Hepatic stellate cell (primary cell): ENCODE data around the gene CBX5.

Experiments used
- DNase-seq: peaks from one replicate; pipeline ENCODE4 v3.0.0; 2011; ENCODE audit warnings: low spot score

The CBX5 gene

DNA sequence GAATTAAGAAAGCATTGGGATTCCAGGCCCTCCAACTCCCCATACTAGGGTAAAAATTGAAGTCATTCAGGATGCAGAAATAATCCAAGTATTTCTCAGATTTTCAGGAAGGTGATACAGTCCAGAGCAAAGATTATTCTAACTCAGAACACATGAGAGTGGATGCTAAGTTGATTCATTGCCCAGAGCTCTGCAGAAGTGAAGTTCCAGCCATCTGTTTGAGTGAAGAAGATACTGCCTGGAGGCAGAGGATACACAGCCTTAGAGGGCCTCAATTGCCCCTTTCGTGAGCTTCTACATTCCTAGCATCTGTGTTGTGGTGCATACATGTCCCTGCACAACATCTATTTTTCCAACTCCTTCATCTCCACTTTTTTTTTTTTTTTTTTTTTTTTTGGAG is 54.3 kb downstream of the CBX5 start:
- DNase-seq: no peak

DNA sequence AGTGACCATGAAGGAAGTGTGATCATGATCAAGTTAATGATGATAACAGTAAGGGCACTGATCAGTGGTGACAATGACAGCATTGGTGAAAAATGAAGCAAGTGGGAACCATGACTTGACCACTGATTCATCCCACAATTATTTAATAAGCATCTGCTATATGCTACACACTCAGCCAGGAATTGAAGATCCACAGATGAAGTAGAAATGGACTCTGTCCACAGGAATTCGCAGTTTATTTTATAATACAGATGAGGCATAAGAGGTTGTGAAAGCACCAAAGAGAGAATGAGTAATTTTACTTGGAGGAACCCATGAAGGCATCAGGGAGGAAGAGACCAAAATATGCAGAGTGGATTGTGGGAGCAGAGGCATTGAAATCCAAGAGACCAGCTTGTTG is 57.3 kb downstream of the CBX5 start:
- DNase-seq: peak; percentile 86

DNA sequence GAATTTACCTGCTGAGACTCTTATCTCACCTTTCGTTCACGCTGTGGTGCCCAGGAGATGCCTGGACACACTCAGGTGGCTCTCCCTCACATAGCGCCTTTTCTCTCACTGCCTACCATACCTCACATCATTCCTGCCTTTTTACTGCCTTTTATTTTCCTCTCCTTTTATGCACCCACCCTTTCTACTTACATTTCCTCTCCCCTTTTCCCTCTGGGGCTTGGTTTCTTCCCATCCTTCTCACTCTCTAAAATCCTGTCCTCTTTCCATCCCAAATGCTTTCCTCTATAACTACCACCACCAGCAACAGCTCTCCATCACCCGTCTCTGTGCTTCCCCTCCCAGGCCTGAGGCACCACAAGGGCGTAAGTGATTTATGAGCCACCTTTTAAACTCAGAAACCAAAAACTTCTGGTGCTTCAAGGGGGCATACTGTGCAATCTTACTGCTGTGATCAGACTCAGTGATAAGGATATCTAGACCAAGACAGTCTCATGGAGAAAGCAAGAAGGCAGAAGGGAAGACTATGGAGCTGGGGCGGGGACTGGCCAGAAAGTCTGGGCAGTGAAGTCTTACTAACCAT is 58.4 kb downstream of the CBX5 start:
- no peak for DNase-seq

DNA sequence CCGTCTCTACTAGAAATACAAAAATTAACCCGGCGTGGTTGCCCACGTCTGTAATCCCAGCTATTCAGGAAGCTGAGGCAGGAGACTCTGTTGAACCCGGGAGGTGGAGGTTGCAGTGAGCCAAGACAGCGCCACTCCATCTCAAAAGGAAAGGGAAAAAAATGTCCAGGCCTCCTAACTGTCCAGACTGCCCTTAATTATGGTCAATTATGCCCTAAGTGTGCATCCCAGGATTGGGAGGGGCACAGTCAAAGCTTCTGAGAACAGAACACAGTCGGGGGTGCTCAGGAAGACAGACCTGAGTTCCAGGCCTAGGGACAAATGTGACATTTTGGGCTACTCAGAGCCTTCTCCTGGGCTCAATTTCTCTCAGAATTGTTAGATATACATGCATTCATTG is 59.4 kb downstream of the CBX5 start:
- DNase-seq: no peak

DNA sequence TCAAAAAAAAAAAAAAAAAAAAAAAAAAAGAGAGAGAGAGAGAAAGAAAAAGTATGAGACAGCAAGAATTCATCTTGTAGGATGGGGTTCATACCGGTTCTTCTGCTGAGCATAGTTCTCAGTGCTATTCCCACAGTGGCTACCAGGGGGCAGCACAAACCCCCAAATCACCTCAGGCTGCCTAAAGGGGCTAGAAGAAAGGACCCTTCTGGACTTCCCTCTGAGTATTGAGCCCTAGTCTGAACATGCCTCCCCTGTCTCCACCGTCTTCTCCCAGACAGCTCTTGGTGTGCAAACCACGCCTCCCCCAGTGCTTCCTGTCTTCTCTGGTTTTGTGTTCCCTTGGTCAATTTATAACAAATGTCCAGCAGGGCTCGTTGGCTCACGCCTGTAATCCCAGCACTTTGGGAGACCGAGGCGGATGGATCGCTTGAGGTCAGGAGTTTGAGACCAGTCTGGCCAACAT is 59.8 kb downstream of the CBX5 start:
- DNase-seq: peak; percentile 66

DNA sequence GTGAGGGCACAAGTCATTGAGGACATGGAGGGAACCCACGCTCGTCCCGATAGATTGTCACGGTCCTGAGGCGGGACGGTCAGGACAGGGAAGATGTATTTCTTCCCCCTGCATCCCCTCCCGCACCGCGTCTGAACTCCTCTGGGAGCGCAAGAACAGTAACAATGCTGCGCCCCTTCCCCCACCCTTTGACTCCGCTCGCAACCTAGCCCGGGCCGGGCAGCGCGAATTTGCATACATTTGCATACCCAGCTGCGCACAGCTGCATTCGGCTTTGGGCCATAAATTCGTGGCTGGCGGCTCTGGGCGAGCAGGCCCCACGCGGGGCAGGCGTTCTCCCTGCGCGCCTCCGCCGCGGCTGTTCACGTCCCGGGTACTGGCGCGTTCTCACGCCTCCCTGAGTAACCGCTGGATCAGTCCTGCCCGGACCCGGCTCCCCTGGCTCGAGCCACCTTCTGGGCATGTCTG is 62.1 kb downstream of the CBX5 start:
- DNase-seq: no peak

DNA sequence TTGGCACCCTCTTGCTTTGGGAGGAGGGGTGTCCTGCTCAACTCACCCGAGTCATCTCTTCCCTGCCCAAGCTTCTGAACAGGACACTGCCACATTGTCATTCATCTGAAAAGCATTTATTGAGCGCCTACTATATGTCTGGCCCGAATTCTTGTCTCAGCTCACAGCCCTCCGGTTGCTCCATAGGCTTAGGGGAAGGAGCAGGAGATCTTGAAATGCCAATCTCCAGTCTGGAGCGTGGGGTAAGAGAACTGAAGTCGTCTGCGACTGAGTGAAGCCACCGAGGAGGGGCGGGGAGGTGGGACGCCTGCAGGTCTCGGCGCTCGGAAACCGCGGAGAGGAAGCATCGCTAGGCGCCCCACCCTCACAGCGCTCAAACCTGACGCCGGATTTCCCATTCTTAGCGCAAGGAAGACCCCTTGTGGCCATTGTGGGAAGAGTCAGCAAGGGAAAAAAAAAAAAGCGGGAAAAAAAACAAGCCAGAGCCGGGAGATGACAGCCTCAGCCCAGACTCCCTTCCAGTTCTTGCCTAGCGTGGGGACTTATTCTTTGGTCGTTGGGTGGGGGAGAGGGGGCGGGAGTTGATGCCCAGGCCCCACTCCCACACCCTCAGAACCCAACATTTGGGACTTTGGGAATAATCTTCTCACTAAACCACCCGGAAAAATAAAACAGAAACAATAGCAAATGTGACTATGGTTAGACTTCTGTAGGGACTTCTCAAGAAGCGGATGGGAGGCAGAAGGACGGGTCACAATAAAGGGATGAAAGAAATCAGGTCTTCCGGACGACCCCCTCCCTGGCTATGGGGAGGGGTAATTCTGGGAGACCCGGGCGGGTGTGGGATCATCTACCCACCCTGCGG is 62.9 kb downstream of the CBX5 start:
- peak; percentile 76 for DNase-seq

DNA sequence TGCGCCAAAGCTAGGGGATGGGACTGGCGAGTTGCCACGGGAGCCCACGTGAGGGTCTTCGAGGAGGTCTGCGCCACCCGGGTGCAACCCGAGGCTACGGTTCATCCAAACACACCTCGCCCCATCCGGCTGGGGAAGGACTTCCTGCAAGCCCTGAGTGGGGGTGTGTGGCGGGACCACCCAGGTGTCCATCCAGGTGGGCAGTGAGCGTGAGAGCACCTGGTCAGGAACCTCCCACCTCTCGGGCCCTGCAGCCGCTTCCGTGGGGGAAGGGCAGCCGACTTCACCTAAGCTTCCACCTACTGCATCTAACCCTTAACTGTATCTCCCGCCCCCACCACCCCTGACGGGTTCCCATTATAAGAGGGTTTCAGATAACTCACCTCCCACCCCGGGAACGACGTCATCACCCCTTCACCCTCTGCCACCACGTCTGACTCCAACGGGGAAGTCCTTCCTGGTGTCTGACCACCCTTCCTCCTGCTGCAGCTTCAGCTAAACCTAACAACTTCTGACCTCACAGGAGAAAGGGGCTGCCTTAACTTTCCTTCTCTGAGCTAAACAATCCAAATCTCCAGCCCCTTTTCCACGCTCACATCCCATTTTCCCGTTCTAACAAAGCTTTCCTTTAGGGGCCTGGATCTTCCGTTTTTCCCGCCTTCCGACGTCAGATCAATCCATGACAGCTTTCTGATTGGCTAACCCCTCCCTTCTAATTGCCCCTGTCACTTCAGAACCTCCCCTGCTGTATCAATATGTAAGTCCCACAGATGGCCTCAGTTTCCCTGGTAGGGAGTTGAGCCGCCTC is 63.7 kb downstream of the CBX5 start:
- DNase-seq: no peak

DNA sequence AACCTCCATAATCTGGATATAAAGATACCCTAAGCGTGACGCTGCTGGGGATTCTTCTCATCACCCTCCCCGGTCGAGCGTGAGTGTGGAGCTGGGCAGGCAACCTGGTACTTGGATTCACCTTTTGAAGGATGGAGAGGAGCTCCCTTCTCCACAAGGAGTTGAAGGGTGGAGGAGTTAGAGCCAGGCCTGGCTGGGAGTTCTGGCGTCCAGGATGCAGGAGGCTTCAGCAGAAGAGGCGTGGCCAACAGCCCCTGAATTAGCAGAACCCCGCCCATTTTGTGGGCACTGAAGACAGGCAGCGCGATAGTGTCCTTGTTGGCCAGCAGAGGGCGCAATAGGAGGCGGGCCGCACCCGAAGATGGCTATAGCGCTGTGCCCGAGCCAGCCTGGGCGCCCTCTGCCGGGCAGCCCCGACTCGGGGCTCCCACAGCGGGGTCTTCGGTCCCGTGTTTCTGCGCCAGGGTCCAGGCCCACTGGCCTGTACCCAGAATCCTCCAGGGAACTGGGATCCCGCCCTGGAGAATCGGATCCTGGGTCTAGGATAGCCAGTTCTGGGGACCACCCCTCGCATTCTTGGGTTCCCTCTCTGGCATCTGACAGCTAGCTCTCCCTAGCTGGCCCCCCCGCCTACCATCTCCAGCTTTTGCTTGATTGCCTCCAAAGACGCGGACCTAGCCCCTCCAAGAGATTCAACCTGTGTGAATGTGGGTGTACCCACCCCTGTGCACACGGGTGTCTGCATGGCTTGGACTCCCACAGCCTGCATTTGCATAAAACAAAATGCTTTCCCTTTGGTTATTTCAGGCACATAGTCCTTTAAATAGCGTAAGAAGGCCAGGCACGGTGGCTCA is 65.1 kb downstream of the CBX5 start:
- peak; percentile 84 for DNase-seq

DNA sequence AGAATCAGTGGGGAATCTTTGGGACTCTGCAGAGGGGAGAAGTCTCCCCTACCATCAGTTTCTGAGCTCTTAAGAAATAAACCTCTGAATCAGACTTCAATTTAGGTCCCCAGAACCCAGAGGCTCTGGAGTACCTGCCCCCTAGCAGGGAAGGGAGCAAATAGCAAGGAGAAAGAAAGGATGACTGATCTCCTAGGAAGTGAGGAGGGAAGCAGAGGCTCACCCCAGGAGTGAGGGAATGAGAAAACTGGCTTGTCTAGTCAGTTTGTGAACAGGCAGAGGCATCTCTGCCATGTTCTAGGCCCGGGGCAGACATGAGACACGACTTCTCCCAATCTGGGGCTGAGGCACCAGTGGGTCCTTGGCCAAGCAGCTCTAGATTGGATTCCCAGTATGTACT is 66.8 kb downstream of the CBX5 start:
- no peak for DNase-seq

DNA sequence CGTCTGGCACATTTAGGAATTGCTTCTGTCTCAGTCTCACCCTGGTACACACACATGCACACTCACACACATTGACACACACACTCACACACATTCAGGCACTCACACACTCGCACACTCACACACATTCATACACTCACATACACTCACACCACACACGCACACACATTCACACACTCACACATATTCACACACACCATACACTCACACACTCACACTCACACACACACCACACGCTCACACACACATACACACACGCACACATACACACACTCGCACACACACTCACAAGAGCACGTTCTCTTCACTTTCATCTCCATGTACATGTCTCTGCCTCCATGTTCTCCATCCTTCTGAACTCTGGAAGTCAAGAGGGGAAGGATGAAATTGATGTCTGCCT is 68.0 kb downstream of the CBX5 start:
- DNase-seq: no peak

DNA sequence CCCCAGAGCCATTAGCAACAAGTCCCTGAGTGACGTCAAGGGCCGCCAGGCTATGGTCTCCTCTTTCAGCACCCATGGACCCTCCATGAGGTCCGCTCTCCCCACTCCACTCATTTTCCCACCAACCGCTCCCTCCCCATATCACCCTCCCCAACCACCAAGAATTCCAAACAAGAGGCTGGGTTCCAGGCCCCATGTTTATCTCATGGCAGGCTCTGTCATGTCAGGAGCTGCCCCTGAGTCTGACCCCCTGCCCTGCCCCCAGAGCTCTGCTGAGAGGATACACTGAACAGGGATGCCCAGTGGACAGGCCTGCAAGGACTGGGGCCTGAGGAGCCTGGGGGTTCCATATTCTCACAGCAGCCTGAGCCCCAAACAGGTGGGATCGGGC is 69.5 kb downstream of the CBX5 start:
- no peak for DNase-seq

DNA sequence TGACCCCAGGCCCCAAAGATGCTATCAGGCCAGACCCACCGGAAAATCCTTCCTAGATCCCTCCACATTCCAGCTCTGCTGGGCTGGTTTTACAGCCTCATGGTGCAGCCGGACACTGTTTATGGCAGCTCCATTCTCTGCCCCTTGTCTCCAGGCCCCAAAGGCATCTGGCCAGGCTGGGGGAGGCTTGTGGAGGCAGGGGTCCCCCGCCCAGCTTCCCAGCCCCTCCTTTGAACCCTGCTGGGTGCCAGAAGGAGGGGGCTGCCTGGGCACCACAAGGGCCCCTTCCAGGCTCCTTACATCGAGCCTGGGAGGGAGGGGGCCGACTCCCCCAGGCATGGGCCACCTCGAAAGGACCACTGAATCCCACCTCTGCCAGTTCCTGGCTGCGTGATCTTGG is 71.3 kb downstream of the CBX5 start:
- no peak for DNase-seq

DNA sequence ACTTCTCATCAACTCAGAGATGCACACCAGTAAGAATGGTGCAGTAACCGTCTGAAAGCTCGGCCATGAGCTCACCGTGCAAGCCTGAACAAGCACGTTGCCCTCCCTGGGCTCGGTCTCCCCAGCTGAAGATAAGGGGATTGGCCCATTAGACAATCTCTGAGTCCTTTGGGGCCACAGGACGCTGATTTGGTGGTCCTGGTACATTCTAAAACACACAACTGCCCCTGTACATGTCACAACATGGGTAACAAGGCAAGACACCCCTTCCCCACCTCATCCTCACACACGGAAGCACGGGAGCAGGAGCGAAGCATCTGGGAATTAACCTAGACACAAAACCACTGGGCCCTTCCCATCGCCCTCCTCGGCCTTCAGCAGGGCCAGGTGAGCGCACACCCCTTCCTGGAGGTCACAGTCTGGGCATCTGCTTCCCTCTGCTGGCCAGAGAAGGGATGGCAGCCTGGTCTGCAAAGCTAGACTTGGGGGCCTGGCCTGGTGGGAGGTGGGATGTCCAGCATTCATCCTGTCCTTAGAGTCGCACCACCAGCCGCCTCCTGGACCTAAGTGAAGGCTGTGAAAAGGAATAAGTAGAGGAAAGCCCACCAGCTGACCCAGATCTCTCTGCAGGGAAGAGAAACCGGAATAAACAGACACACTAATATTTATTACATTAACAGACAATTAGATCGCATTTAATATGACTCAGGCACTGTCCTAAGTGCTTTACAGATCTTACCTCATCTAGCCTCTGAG is 72.2 kb downstream of the CBX5 start:
- peak; percentile 64 for DNase-seq

DNA sequence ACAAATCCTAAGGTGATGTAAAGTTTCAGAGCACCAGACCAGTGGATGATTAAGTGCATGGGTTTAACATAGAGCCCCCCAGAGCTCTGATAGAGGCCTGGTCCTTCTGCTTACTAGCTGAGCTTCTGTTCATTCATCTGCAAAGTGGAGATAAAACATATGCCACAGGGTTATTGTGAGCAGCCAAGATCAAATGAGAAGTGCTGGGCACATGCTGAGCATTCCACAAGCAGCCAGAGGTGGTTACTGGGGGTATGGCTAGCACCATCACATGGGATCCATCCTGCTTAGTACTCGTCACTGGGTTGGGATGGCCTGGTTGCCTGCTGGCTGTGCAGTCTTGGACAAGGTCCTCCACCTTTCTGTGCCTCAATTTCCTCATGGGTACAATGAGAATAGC is 73.1 kb downstream of the CBX5 start:
- DNase-seq: no peak

DNA sequence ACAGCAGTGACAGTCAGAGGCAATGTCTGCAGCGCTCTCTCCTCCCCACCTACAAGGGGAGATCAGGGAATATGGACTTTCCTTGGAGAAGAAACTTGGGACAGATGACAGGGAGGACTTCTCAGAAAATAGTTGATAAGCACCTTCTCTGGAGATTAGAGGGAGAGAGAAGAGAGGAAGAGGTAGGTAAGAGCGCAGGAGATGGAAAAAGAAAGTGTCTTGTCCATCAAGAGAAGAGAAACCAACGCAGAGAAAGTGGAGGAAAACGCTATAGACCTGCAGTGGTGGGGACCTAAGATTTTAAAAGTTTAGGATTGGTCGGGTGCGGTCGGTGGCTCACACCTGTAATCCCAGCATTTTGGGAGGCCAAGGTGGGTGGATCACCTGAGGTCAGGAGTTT is 75.6 kb downstream of the CBX5 start:
- no peak for DNase-seq

DNA sequence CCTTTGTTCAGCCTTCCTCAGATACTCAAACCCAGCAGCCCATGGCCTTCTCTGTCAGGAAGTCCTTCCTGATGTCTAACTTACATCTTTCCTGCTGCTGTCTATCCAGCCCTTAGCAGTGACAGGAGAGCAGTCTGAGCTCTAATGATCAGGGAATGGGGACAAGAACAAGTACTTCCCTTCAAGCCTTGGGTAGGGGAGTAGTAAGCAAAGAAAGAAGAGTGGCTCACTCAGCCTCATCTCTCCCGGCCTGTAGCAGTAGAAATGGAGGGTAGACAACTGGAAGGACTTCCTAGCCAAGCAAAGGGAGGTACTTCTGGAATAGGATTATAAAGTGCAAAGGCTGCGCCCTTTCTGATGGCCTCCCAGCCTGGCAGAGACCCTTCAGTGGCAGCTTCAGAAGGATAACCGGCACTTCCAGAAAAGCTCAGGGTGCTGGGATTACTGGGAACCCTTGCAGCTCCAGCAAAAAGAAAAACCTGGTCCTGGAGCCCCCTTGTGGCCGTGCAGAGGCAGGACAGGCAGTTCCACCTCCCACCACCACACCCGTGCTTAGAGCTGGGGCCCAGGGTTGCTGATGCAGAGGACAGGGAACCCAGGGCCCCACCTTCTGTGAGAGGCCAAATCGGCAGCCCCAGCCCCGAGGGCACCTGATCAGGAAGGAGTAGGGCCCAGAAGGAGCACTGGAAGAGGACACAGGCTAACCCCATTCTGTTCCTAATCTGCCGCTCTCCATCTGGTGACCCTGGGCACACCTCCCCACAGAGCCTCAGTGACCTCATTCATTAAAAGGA is 78.7 kb downstream of the CBX5 start:
- peak; percentile 87 for DNase-seq

DNA sequence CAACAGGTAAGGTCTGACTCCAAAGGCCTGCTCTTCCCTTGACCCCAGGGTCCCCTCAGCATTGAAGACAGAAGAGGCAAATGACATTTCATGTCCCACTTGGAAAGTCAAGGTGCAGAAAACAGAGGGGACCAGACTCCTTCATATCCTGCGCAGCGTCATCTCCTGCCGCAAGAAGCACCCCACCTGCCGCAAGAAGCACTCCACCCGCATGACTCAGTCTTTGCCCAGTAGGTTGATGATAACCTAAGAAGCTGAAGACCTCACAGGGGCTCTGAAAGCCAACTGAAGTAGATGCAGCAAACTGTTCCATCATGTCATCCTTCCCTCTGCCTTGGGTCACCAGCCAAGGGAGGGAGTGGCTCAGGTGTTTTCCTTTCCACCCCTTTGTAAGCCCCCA is 79.5 kb downstream of the CBX5 start:
- no peak for DNase-seq

DNA sequence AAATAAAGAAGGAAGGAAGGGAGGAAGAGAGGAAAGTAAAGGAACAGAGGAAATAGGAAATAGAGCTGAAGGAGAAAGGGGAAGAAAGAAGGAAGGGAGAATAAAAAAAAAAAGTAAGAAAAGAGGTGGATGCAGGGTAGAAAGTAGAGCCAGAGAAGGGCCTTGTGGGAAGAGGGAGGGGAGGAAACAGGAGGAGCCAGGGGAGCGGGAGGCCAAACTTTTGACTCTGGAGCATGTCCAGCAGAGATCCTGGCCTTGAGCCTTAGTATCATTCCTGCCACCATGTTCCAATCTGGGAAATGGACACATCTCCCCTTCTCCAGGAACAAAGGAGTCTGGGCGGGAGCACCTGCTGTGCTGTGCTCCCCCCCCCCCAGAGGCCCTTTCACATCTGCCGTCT is 80.0 kb downstream of the CBX5 start:
- no peak for DNase-seq

DNA sequence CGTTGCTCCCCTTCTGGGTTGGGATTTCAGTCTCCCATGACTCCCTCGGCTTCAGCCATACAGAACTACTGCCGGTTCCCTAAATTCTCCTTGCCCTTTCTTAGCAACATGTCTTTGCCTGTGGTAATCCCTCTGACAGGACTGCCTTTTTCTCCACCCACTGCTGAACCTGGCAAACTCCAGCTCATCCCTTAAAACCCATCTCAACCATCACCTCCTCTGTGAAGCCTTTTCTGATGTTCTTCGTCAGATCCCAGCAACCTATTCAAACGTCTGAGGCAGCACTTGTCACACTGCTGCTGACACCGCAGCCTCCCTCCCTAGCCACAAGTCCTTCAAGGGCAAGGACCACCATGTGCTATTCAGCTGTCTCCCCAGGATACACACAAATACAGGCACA is 80.9 kb downstream of the CBX5 start:
- no peak for DNase-seq
